ENCODE results near the gene INTS11. TPM values are rescaled to one million over a fixed set of nuclear protein-coding genes. Genes with fewer than 3 reads are reported as not detected.

The INTS11 gene
- total RNA-seq, 3 donors from 2014 or later: 89.9 to 127 (median 95.5) TPM

- no peaks in the 10 kb centered on the region for H3K36me3 ChIP-seq (ENCODE audit: low read depth)
- intact Hi-C loops (cut with DNase I, micrococcal nuclease): no loop called here
- H3K9me3 ChIP-seq: no peaks in the 10 kb centered on the region
- TF ChIP-seq CTCF (IDR thresholded peaks at IDR 0.05): no peak
- peaks cover 12% of the 10 kb centered on the region for H3K4me1 ChIP-seq (ENCODE audit: low read depth)
- H3K4me3 ChIP-seq: no peak overlapping the region
- no peak for DNase-seq
- ATAC-seq: no peak
Observed at GRCh38 chr1:1279028-1279427, 45.4 kb downstream of the INTS11 start.

- Histone ChIP-seq H3K36me3 (ENCODE audit: low read depth) (no peaks in the 10 kb centered on the region), H3K4me3 (no peak overlapping the region), H3K4me1 (ENCODE audit: low read depth) (peaks cover 12% of the 10 kb centered on the region), H3K9me3 (no peaks in the 10 kb centered on the region)
- no peak for TF ChIP-seq CTCF (IDR thresholded peaks at IDR 0.05)
- no peak for ATAC-seq
- DNase-seq: no peak
- intact Hi-C loops (cut with DNase I, micrococcal nuclease): no loop called here
Observed at GRCh38 chr1:1278620-1279019, 45.8 kb downstream of the INTS11 start.

- H3K9me3 ChIP-seq: no peaks in the 10 kb centered on the region
- peaks cover 19% of the 10 kb centered on the region for H3K4me1 ChIP-seq (ENCODE audit: low read depth)
- H3K4me3 ChIP-seq: no peak overlapping the region
- intact Hi-C loops (cut with DNase I, micrococcal nuclease): no loop called here
- no peak for TF ChIP-seq CTCF (IDR thresholded peaks at IDR 0.05)
- H3K36me3 ChIP-seq (ENCODE audit: low read depth): no peaks in the 10 kb centered on the region
- no peak for ATAC-seq
- DNase-seq: no peak
Observed at GRCh38 chr1:1275836-1276235, 48.6 kb downstream of the INTS11 start.

- no peak for TF ChIP-seq CTCF (IDR thresholded peaks at IDR 0.05)
- Histone ChIP-seq H3K4me1 (ENCODE audit: low read depth) (peaks cover 23% of the 10 kb centered on the region), H3K4me3 (no peak overlapping the region), H3K36me3 (ENCODE audit: low read depth) (no peaks in the 10 kb centered on the region), H3K9me3 (no peaks in the 10 kb centered on the region)
- DNase-seq (peak in 1 of 3 donors; percentile 53), ATAC-seq (no peak)
- intact Hi-C loops (cut with DNase I, micrococcal nuclease): no loop called here
Observed at GRCh38 chr1:1274931-1275431, 49.5 kb downstream of the INTS11 start.

GRCh38 chr1:1274299-1274930 lies 50.0 kb downstream of the INTS11 start:
- ATAC-seq (no peak), DNase-seq (peak in 1 of 3 donors; percentile 74)
- Histone ChIP-seq H3K36me3 (ENCODE audit: low read depth) (no peaks in the 10 kb centered on the region), H3K4me1 (ENCODE audit: low read depth) (peaks cover 23% of the 10 kb centered on the region), H3K4me3 (peak overlapping the region; percentile 94), H3K9me3 (no peaks in the 10 kb centered on the region)
- TF ChIP-seq CTCF (IDR thresholded peaks at IDR 0.05): no peak
- intact Hi-C loops (cut with DNase I, micrococcal nuclease): no loop called here
